H1 (cell line): ENCODE measurements around the gene SS18L1. TPM values are rescaled to one million over a fixed set of nuclear protein-coding genes. Genes with fewer than 3 reads are reported as not detected.

Experiments used
- CTCF ChIA-PET: fragments of 300-600 bp; sonication (Branson Sonifier 250); formaldehyde crosslinking; loops from one replicate; lab custom pipeline; 2021; ENCODE audit not compliant: partially characterized antibody; lab: Charles Lee
- POLR2A ChIA-PET: fragments of 300-600 bp; sonication (Branson Sonifier 250); formaldehyde crosslinking; loops from one replicate; lab custom pipeline; 2021; ENCODE audit warnings: inconsistent platforms; ENCODE audit not compliant: partially characterized antibody; lab: Charles Lee
- DNase-seq, 2 experiments: peaks; one replicate each; pipeline versions ENCODE4 v3.0.0 to v3.0.0-alpha.2; 2010 to 2022; ENCODE audit warnings: low spot score in 2 of 2, low read depth in 1 of 2, mixed read lengths in 1 of 2
- FAIRE-seq: peaks from 2 replicates; lab custom pipeline; 2011; peaks lifted over from hg19 to GRCh38; lab: Jason Lieb, UNC
- H2AFZ ChIP-seq: 2 replicates; pipeline ENCODE4 v1.8.1; 2012; ENCODE audit warnings: low read length, inconsistent platforms
- H2AK5ac ChIP-seq: 2 replicates; pipeline ENCODE4 v1.6.1; 2013; ENCODE audit warnings: low read depth, low read length
- H2BK120ac ChIP-seq: replicated peaks from 2 replicates; pipeline ENCODE3; 2013; ENCODE audit warnings: low read depth, low read length, inconsistent platforms
- H2BK12ac ChIP-seq: 2 replicates; pipeline ENCODE4 v1.6.1; 2013; ENCODE audit warnings: low read depth, low read length
- H2BK15ac ChIP-seq: 2 replicates; pipeline ENCODE4 v1.6.1; 2013; ENCODE audit warnings: low read length
- H2BK20ac ChIP-seq: 2 replicates; pipeline ENCODE4 v1.6.1; 2013; ENCODE audit warnings: low read length
- H2BK5ac ChIP-seq: 2 replicates; pipeline ENCODE4 v1.6.1; 2013; ENCODE audit warnings: low read depth, low read length
- H3K14ac ChIP-seq: 2 replicates; pipeline ENCODE4 v1.6.1; 2013; ENCODE audit warnings: inconsistent platforms; ENCODE audit not compliant: insufficient read length
- H3K18ac ChIP-seq: 2 replicates; pipeline ENCODE4 v1.6.1; 2013; ENCODE audit warnings: low read length; ENCODE audit errors: extremely low read depth
- H3K23ac ChIP-seq: 2 replicates; pipeline ENCODE4 v1.6.1; 2013; ENCODE audit warnings: inconsistent platforms; ENCODE audit not compliant: insufficient read length
- H3K23me2 ChIP-seq: 2 replicates; pipeline ENCODE4 v1.6.1; 2013; ENCODE audit warnings: low read depth, low read length
- H3K27ac ChIP-seq: 2 replicates; pipeline ENCODE4 v1.6.1; 2011; ENCODE audit warnings: low read depth, low read length, inconsistent platforms
- H3K27me3 ChIP-seq, 4 experiments: replicated peaks in 1 of 4; 1 replicate in 1 of 4; 2 replicates in 3 of 4; pipeline versions ENCODE4 v1.6.1 to v1.8.1; 2011 to 2013; ENCODE audit warnings: low read length in 3 of 4, mild to moderate bottlenecking in 3 of 4, inconsistent platforms in 2 of 4, mixed read lengths in 2 of 4, moderate library complexity in 1 of 4; ENCODE audit not compliant: control insufficient read depth in 3 of 4, insufficient read depth in 3 of 4; ENCODE audit errors: extremely low read depth in 1 of 4
- H3K36me3 ChIP-seq, 4 experiments: 2 replicates each; pipeline versions ENCODE4 v1.6.1 to v1.8.1; 2011 to 2013; ENCODE audit warnings: mild to moderate bottlenecking in 4 of 4, low read length in 3 of 4, moderate library complexity in 2 of 4, control low read depth in 1 of 4, inconsistent platforms in 1 of 4; ENCODE audit not compliant: insufficient read depth in 4 of 4, control insufficient read depth in 2 of 4
- H3K4ac ChIP-seq: replicated peaks from 2 replicates; pipeline ENCODE3; 2013; ENCODE audit warnings: low read length, low read depth, mixed read lengths, inconsistent platforms; ENCODE audit not compliant: insufficient read length
- H3K4me1 ChIP-seq, 4 experiments: replicated peaks in 1 of 4; 1 replicate in 1 of 4; 2 replicates in 3 of 4; pipeline versions ENCODE4 v1.6.1 to v1.8.1; 2011 to 2013; ENCODE audit warnings: low read length in 3 of 4, inconsistent platforms in 2 of 4, mixed read lengths in 1 of 4; ENCODE audit not compliant: insufficient read depth in 4 of 4, control insufficient read depth in 3 of 4
- H3K4me2 ChIP-seq, 2 experiments: 2 replicates each; pipeline versions ENCODE4 v1.6.1 to v1.8.1; 2011 to 2013; ENCODE audit warnings: low read depth in 2 of 2, low read length in 2 of 2, control low read depth in 1 of 2, inconsistent platforms in 1 of 2, mild to moderate bottlenecking in 1 of 2; ENCODE audit not compliant: insufficient read depth in 1 of 2
- H3K4me3 ChIP-seq, 4 experiments: fragments of 200-600, 300-600 bp in 1 of 4; sonication (generic), shearing (Covaris generic), sonication (Bioruptor Twin) in 1 of 4; 2 replicates each; pipeline versions ENCODE4 v1.5.1 to v1.8.1; 2011 to 2016; ENCODE audit warnings: low read length in 4 of 4, low read depth in 3 of 4, control low read depth in 2 of 4, inconsistent platforms in 2 of 4, mild to moderate bottlenecking in 2 of 4, mixed read lengths in 1 of 4, moderate library complexity in 1 of 4; ENCODE audit not compliant: insufficient read depth in 2 of 4; ENCODE audit errors: extremely low read depth in 1 of 4
- H3K56ac ChIP-seq: replicated peaks from 2 replicates; pipeline ENCODE3; 2013; ENCODE audit warnings: low read depth, mild to moderate bottlenecking, mixed read lengths, low read length, inconsistent platforms; ENCODE audit not compliant: insufficient read length
- H3K79me1 ChIP-seq: 2 replicates; pipeline ENCODE4 v1.6.1; 2013; ENCODE audit warnings: low read depth, low read length, control low read depth
- H3K79me2 ChIP-seq, 2 experiments: 2 replicates each; pipeline versions ENCODE4 v1.6.1 to v1.8.1; 2012 to 2013; ENCODE audit warnings: low read length in 2 of 2, mild to moderate bottlenecking in 2 of 2, inconsistent platforms in 1 of 2; ENCODE audit not compliant: insufficient read depth in 2 of 2, control insufficient read depth in 1 of 2
- H3K9ac ChIP-seq, 4 experiments: replicated peaks in 1 of 4; 1 replicate in 1 of 4; 2 replicates in 3 of 4; pipeline versions ENCODE4 v1.6.1 to v1.8.1; 2011 to 2013; ENCODE audit warnings: low read depth in 3 of 4, low read length in 3 of 4, control low read depth in 2 of 4, mild to moderate bottlenecking in 2 of 4, moderate library complexity in 2 of 4, inconsistent platforms in 1 of 4; ENCODE audit errors: extremely low read depth in 1 of 4
- H3K9me3 ChIP-seq, 2 experiments: 2 replicates each; pipeline versions ENCODE4 v1.6.1 to v1.8.1; 2012 to 2013; ENCODE audit warnings: mild to moderate bottlenecking in 2 of 2, moderate library complexity in 2 of 2, control low read depth in 1 of 2, inconsistent platforms in 1 of 2, low read depth in 1 of 2, low read length in 1 of 2, mixed read lengths in 1 of 2; ENCODE audit not compliant: insufficient read depth in 2 of 2
- H4K20me1 ChIP-seq, 2 experiments: replicated peaks in 1 of 2; 2 replicates each; pipeline versions ENCODE3 to v1.8.1; 2011 to 2013; ENCODE audit warnings: inconsistent platforms in 2 of 2, low read length in 2 of 2, mild to moderate bottlenecking in 1 of 2; ENCODE audit not compliant: insufficient read depth in 2 of 2, control insufficient read depth in 1 of 2
- H4K5ac ChIP-seq: 2 replicates; pipeline ENCODE4 v1.6.1; 2013; ENCODE audit warnings: low read length, low read depth, mixed read lengths, inconsistent platforms; ENCODE audit not compliant: insufficient read length
- H4K8ac ChIP-seq: 2 replicates; pipeline ENCODE4 v1.8.0; 2013; ENCODE audit warnings: mild to moderate bottlenecking, moderate library complexity, low read length, inconsistent platforms; ENCODE audit not compliant: insufficient read depth; ENCODE audit errors: extremely low read depth
- H4K91ac ChIP-seq: replicated peaks from 2 replicates; pipeline ENCODE3; 2013; ENCODE audit warnings: low read length, mixed read lengths, inconsistent platforms; ENCODE audit not compliant: insufficient read length
- BACH1 ChIP-seq: IDR thresholded peaks from 2 replicates; pipeline ENCODE4 v1.6.1; 2012; ENCODE audit warnings: low read length, improper control_type of control experiment
- GABPA ChIP-seq: IDR thresholded peaks from 2 replicates; pipeline ENCODE4 v1.6.1; 2011; ENCODE audit warnings: mild to moderate bottlenecking, low read length, moderate library complexity, borderline replicate concordance; ENCODE audit not compliant: insufficient read depth
- JUND ChIP-seq: IDR thresholded peaks from 2 replicates; pipeline ENCODE4 v1.6.1; 2011; ENCODE audit warnings: mild to moderate bottlenecking, improper control_type of control experiment, low read length
- KDM1A ChIP-seq: fragments of 200-600, 300-600 bp; sonication (generic); IDR thresholded peaks from 2 replicates; pipeline ENCODE4 v1.7.1; 2016; ENCODE audit warnings: mild to moderate bottlenecking, low read length, borderline replicate concordance
- POU5F1 ChIP-seq: IDR thresholded peaks from 2 replicates; pipeline ENCODE4 v1.6.1; 2011; ENCODE audit warnings: low read depth, mild to moderate bottlenecking, low read length, moderate library complexity
- RFX5 ChIP-seq: IDR thresholded peaks from 2 replicates; pipeline ENCODE4 v1.6.1; 2011; ENCODE audit warnings: low read depth, low read length, improper control_type of control experiment, borderline replicate concordance
- SIN3A ChIP-seq, 2 experiments: IDR thresholded peaks in 1 of 2; conservative IDR thresholded peaks in 1 of 2; 2 replicates each; pipeline ENCODE4 v1.6.1; 2011 to 2012; ENCODE audit warnings: low read length in 2 of 2, improper control_type of control experiment in 1 of 2, low read depth in 1 of 2, mild to moderate bottlenecking in 1 of 2
- SIX5 ChIP-seq: IDR thresholded peaks from 2 replicates; pipeline ENCODE4 v1.6.1; 2011; ENCODE audit warnings: mild to moderate bottlenecking, low read depth, low read length
- SP2 ChIP-seq: IDR thresholded peaks from 2 replicates; pipeline ENCODE4 v1.6.1; 2012; ENCODE audit warnings: mild to moderate bottlenecking, low read length, inconsistent platforms
- SP4 ChIP-seq: IDR thresholded peaks from 2 replicates; pipeline ENCODE4 v1.6.1; 2012; ENCODE audit warnings: low read length, inconsistent platforms
- TBP ChIP-seq: IDR thresholded peaks from 2 replicates; pipeline ENCODE4 v1.6.1; 2011; ENCODE audit warnings: low read depth, low read length, improper control_type of control experiment
- TCF12 ChIP-seq: IDR thresholded peaks from 2 replicates; pipeline ENCODE4 v1.6.1; 2011; ENCODE audit warnings: low read depth, mild to moderate bottlenecking, low read length
- WGBS, 2 experiments: shearing (Covaris generic) in 1 of 2; methylation state at CpG; one replicate each; pipeline versions ENCODE4 v1.1.6 to v1.1.7; 2013 to 2015; ENCODE audit warnings: low lambda C conversion rate in 2 of 2, mixed read lengths in 2 of 2, inconsistent platforms in 1 of 2, low coverage in 1 of 2, missing lambda C conversion rate in 1 of 2; ENCODE audit not compliant: insufficient replicate concordance in 2 of 2, insufficient coverage in 1 of 2, insufficient read length in 1 of 2; ENCODE audit errors: extremely low coverage in 1 of 2, missing lambda C conversion rate in 1 of 2; 5-methylcytosine and 5-hydroxymethylcytosine counted together
- polyA plus RNA-seq, 7 experiments: library from polyadenylated mRNA; depleted of rRNA in 3 of 7; stranded (reverse) in 5 of 7; unstranded in 2 of 7; fragments of >200 nt in 5 of 7; fragments of 200-250 nt in 2 of 7; gene quantifications; 1 replicate in 5 of 7; 2 replicates in 1 of 7; 4 replicates in 1 of 7; pipeline versions ENCODE4 v1.2.1 to v1.2.3, GENCODE V29; 2011 to 2013; ENCODE audit warnings: missing spikeins in 2 of 7, mixed read lengths in 2 of 7
- total RNA-seq: library from RNA; stranded (reverse); fragmentation: NEBNext Ultra II Directional; extraction: Animal tissue kit (Norgen Biotek cat#: 25700); gene quantifications from 2 replicates; pipeline ENCODE4 v1.2.1, GENCODE V29; 2021
- TF ChIP-seq, protein P1 (sequence below): IDR thresholded peaks from 2 replicates; pipeline ENCODE4 v1.6.1; 2012; ENCODE audit warnings: low read length, inconsistent platforms

Gene SS18L1
- total and polyA plus RNA-seq, 2 of the 8 experiments (the other 6 are each of a cell fraction or from before 2014, with no cell fraction given), result 28.4 to 29.7 TPM

DNA sequence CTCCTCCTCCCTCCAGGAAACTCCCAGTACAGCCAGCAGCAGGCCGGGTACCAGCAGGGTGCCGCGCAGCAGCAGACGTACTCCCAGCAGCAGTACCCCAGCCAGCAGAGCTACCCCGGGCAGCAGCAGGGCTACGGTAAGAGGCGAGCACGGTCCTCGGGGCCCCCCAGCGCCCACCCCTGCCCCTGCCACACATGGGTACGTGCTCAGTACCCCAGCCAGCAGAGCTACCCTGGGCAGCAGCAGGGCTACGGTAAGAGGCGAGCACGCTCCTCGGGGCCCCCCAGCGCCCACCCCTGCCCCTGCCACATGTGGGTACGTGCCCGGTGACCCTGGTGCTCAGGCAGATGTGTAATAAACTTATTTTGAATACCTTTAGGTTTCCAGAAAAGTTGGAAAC, 29.1 kb downstream of the SS18L1 start:
- Histone ChIP-seq H3K9ac (no peak overlapping the region), H3K23me2 (no peaks in the 10 kb centered on the region), H3K79me1 (no peaks in the 10 kb centered on the region), H3K27me3 (no peaks in the 10 kb centered on the region), H3K79me2 (no peaks in the 10 kb centered on the region), H4K5ac (no peak overlapping the region), H3K56ac (no peak overlapping the region), H2BK120ac (no peak overlapping the region), H3K4me2 (no peak overlapping the region), H2BK5ac (no peak overlapping the region), H2BK20ac (no peak overlapping the region), H4K20me1 (peaks cover 4% of the 10 kb centered on the region in 2 experiments), H3K14ac (no peak overlapping the region), H2AK5ac (no peak overlapping the region), H4K91ac (no peak overlapping the region), H3K9me3 (no peaks in the 10 kb centered on the region), H2BK12ac (no peak overlapping the region), H3K4ac (no peak overlapping the region), H4K8ac (no peak overlapping the region), H3K27ac (no peak overlapping the region), H2BK15ac (no peak overlapping the region), H3K36me3 (peaks cover 2 to 23% (median 12%) of the 10 kb centered on the region in 4 experiments; a peak in 6 of 8 replicates), H2AFZ (no peak overlapping the region), H3K4me1 (no peaks in the 10 kb centered on the region), H3K4me3 (no peak overlapping the region), H3K18ac (no peak overlapping the region), H3K23ac (no peak overlapping the region)
- 97% methylated on average over 6 of the region's 18 CpGs; no CpG with 5 or more reads in 1 of the 2 experiments for WGBS, 2 experiments
- DNase-seq (no peak), FAIRE-seq (no peak)
- CTCF ChIA-PET, result interaction anchor here (1.2 kb wide), 1 partner anchor 8 kb away, joined by 6 read pairs; no protein-coding TSS in a partner anchor
- POLR2A ChIA-PET, result interaction anchor here (0.6 to 1.5 kb wide), 3 partner anchors 9 to 195 kb away, joined by 4 to 6 read pairs (median 4); no protein-coding TSS in a partner anchor
- TF ChIP-seq SP4, result no peak
- no peak for TF ChIP-seq SIN3A (conservative IDR thresholded peaks at IDR 0.05 in 1 of 2, IDR thresholded peaks at IDR 0.05 in 1 of 2; ENCODE audit: low read depth in 1 of 2, low read length in 2 of 2)
- TF ChIP-seq TCF12, result no peak
- TF ChIP-seq TBP, result no peak
- TF ChIP-seq GABPA, result no peak
- no peak for TF ChIP-seq SP2
- no peak for TF ChIP-seq JUND
- TF ChIP-seq KDM1A, result no peak
- no peak for TF ChIP-seq SIX5
- TF ChIP-seq POU5F1, result no peak
- TF ChIP-seq BACH1, result no peak
- TF ChIP-seq RFX5, result no peak
- TF ChIP-seq, protein P1, sequence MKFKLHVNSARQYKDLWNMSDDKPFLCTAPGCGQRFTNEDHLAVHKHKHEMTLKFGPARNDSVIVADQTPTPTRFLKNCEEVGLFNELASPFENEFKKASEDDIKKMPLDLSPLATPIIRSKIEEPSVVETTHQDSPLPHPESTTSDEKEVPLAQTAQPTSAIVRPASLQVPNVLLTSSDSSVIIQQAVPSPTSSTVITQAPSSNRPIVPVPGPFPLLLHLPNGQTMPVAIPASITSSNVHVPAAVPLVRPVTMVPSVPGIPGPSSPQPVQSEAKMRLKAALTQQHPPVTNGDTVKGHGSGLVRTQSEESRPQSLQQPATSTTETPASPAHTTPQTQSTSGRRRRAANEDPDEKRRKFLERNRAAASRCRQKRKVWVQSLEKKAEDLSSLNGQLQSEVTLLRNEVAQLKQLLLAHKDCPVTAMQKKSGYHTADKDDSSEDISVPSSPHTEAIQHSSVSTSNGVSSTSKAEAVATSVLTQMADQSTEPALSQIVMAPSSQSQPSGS, result no peak
